Heart left ventricle (tissue), 13 donors: ENCODE measurements around the gene PPARG.

Experiments used
- CTCF ChIP-seq, 12 donors: fragments of 200-600 bp; sonication (generic) in 4 of 12; IDR thresholded peaks; one replicate each; pipeline versions ENCODE4 v1.5.0 to v1.8.0; 2018 to 2022; ENCODE audit warnings: antibody characterized with exemption in 12 of 12, mild to moderate bottlenecking in 5 of 12
- POLR2A ChIP-seq, 2 donors: fragments of 450-650 bp; IDR thresholded peaks; one replicate each; pipeline ENCODE4 v1.6.1; 2017; ENCODE audit warnings: antibody characterized with exemption in 2 of 2, mild to moderate bottlenecking in 2 of 2, moderate library complexity in 2 of 2
- donor health status: ischemic (EF 13 %, LVEDD 7.1; RV severe dilation, severe dysfunction).
- donor health status: DM: no; HTN: yes; CAD: no.
- donor health status: DM: no; HTN: no; CAD: no.
- donor health status: ischemic (EF 25% LVEDD 6.9; RV normal size, moderate dysfunction).
- donor health status: ischemic (EF 25% LVEDD 5.7; RV mildly dilated, moderate dysfunction).
- donor health status: ischemic (EF 35%, LVEDD 5.7; RV mildly dilated, moderate dysfunction).
- donor health status: nonischemic (EF 11% LVEDD 7.7; RV severe dilation, severe dysfunction).
- donor health status: DM: yes; HTN: yes; CAD: no.
- donor health status: PGD.
- donor health status: ischemic (EF 29% LVEDD 5.4; RV normal size, mild dysfunction).
- donor health status: nonischemic (EF 23%, LVEDD 6.1; RV moderate dilation, normal function).

GRCh38 chr3:12393894-12394293 is 105.0 kb downstream of the PPARG start:
- TF ChIP-seq CTCF (IDR thresholded peaks at IDR 0.05) (no peak), POLR2A (IDR thresholded peaks at IDR 0.05) (no peak)
